K562 (cell line): ENCODE measurements around the gene GDF9. TPM values are rescaled to one million over a fixed set of nuclear protein-coding genes. Genes with fewer than 3 reads are reported as not detected.

ENCODE experiments used
- ATAC-seq: fragments of 200-7000 bp; cut with Tn5 transposase; 3 replicates; pipeline ENCODE4 v1.9.1; 2020; ENCODE audit warnings: moderate library complexity
- BruUV-seq: library from RNA; stranded (reverse); fragments of 400-500 nt; replicated peaks from 2 replicates; lab custom pipeline; 2021; lab: Mats Ljungman, UMichigan
- CTCF ChIA-PET: fragments of 300-600 bp; formaldehyde crosslinking; extraction: SDS; loops from one replicate; lab custom pipeline; 2021; ENCODE audit warnings: low intra/inter-chr PET ratio; lab: Yijun Ruan, JAX
- POLR2A ChIA-PET: fragments of 300-600, 350-650 bp; sonication (Branson Sonifier 250); formaldehyde crosslinking; extraction: SDS; loops from one replicate; lab custom pipeline; 2021; ENCODE audit warnings: antibody characterized with exemption, inconsistent platforms; lab: Yijun Ruan, JAX
- DNase-seq, 4 experiments: peaks; one replicate each; pipeline versions ENCODE4 v3.0.0 to v3.0.0-alpha.2; 2011 to 2018; ENCODE audit warnings: low spot score in 3 of 4, mixed read lengths in 3 of 4; ENCODE audit errors: extremely low read depth in 1 of 4
- FAIRE-seq: peaks from 2 replicates; lab custom pipeline; 2011; peaks lifted over from hg19 to GRCh38; lab: Jason Lieb, UNC
- H2AFZ ChIP-seq: 2 replicates; pipeline ENCODE4 v1.6.0; 2011; ENCODE audit warnings: low read depth, low read length, control low read depth, inconsistent platforms
- H3K27ac ChIP-seq: fragments of 200-600 bp; 3 replicates; pipeline ENCODE4 v1.8.0; 2011; ENCODE audit warnings: low read depth, mild to moderate bottlenecking, control low read depth, inconsistent platforms, low read length, moderate library complexity, mixed read lengths; ENCODE audit errors: extremely low read depth
- H3K27me3 ChIP-seq, 2 experiments: fragments of 300-600 bp in 1 of 2; 2 replicates in 1 of 2; 3 replicates in 1 of 2; pipeline versions ENCODE4 v1.6.0 to v1.8.0; 2011; ENCODE audit warnings: inconsistent platforms in 2 of 2, low read length in 2 of 2, mild to moderate bottlenecking in 1 of 2, mixed read lengths in 1 of 2, moderate library complexity in 1 of 2; ENCODE audit not compliant: control insufficient read depth in 2 of 2, insufficient read depth in 2 of 2
- H3K36me3 ChIP-seq: fragments of 300-600 bp; 3 replicates; pipeline ENCODE4 v1.8.0; 2011; ENCODE audit warnings: mild to moderate bottlenecking, low read length, inconsistent platforms; ENCODE audit not compliant: control insufficient read depth, insufficient read depth
- H3K4me1 ChIP-seq, 2 experiments: fragments of 200-600 bp in 1 of 2; replicated peaks in 1 of 2; 2 replicates in 1 of 2; 3 replicates in 1 of 2; pipeline versions ENCODE4 v1.5.1 to v1.8.0; 2011; ENCODE audit warnings: inconsistent platforms in 2 of 2, low read length in 2 of 2, mild to moderate bottlenecking in 1 of 2, mixed read lengths in 1 of 2, moderate library complexity in 1 of 2; ENCODE audit not compliant: control insufficient read depth in 2 of 2, insufficient read depth in 2 of 2
- H3K4me2 ChIP-seq: 2 replicates; pipeline ENCODE4 v1.6.1; 2011; ENCODE audit warnings: low read length, control low read depth, inconsistent platforms, mixed read lengths; ENCODE audit not compliant: insufficient read depth
- H3K4me3 ChIP-seq: fragments of 200-600 bp; sonication (generic), shearing (Covaris generic); 2 replicates; pipeline ENCODE4 v1.5.1; 2016; ENCODE audit warnings: control low read depth, inconsistent platforms
- H3K79me2 ChIP-seq: fragments of 200-600 bp; 3 replicates; pipeline ENCODE4 v1.8.0; 2011; ENCODE audit warnings: low read length, inconsistent platforms; ENCODE audit not compliant: control insufficient read depth, insufficient read depth
- H3K9ac ChIP-seq, 2 experiments: 2 replicates each; pipeline versions ENCODE4 v1.6.0 to v1.6.1; 2011; ENCODE audit warnings: low read depth in 2 of 2, low read length in 2 of 2, control low read depth in 1 of 2, inconsistent platforms in 1 of 2, mild to moderate bottlenecking in 1 of 2, mixed read lengths in 1 of 2; ENCODE audit not compliant: insufficient read depth in 1 of 2
- H3K9me1 ChIP-seq: one replicate; pipeline ENCODE4 v1.6.0; 2011; ENCODE audit warnings: inconsistent platforms, mild to moderate bottlenecking, low read length, moderate library complexity; ENCODE audit not compliant: control insufficient read depth, insufficient read depth
- H3K9me3 ChIP-seq: replicated peaks from 2 replicates; pipeline ENCODE4 v1.5.1; 2011; ENCODE audit warnings: low read depth, low read length, inconsistent platforms; ENCODE audit not compliant: control insufficient read depth, insufficient read depth
- H4K20me1 ChIP-seq: replicated peaks from 2 replicates; pipeline ENCODE4 v1.6.1; 2011; ENCODE audit warnings: low read length, inconsistent platforms, mixed read lengths; ENCODE audit not compliant: control insufficient read depth, insufficient read depth
- CREB1 ChIP-seq, 2 experiments: sonication (generic) in 1 of 2; formaldehyde crosslinking in 1 of 2; IDR thresholded peaks; 2 replicates each; pipeline versions ENCODE4 v1.6.1 to v1.8.0; 2012 to 2022; ENCODE audit warnings: inconsistent platforms in 1 of 2, mild to moderate bottlenecking in 1 of 2, missing genetic modification reagents in 1 of 2, moderate library complexity in 1 of 2
- DPF2 ChIP-seq: fragments of 450-650 bp; IDR thresholded peaks from 2 replicates; pipeline ENCODE4 v1.6.1; 2016
- IRF2 ChIP-seq: sonication (generic); formaldehyde crosslinking; IDR thresholded peaks from 2 replicates; pipeline ENCODE4 v1.8.1; 2022; ENCODE audit warnings: mild to moderate bottlenecking, missing genetic modification reagents
- NFXL1 ChIP-seq: fragments of 450-650 bp; formaldehyde crosslinking; IDR thresholded peaks from 2 replicates; pipeline ENCODE4 v1.4.0; 2021; ENCODE audit warnings: mild to moderate bottlenecking
- PURB ChIP-seq: sonication (generic); formaldehyde crosslinking; IDR thresholded peaks from 2 replicates; pipeline ENCODE4 v1.9.0; 2021; ENCODE audit warnings: low read depth, mild to moderate bottlenecking, missing genetic modification reagents
- RFX5 ChIP-seq: IDR thresholded peaks from 2 replicates; pipeline ENCODE4 v1.6.1; 2011; ENCODE audit warnings: low read depth, mild to moderate bottlenecking, improper control_type of control experiment, low read length
- ZBTB17 ChIP-seq: fragments of 450-650 bp; formaldehyde crosslinking; IDR thresholded peaks from 2 replicates; pipeline ENCODE4 v1.4.0; 2020; ENCODE audit warnings: mild to moderate bottlenecking
- ZNF347 ChIP-seq: fragments of 450-650 bp; formaldehyde crosslinking; IDR thresholded peaks from 2 replicates; pipeline ENCODE4 v1.4.0; 2020; ENCODE audit warnings: low read depth, mild to moderate bottlenecking, moderate library complexity
- ZNF586 ChIP-seq: fragments of 450-650 bp; formaldehyde crosslinking; conservative IDR thresholded peaks from 2 replicates; pipeline ENCODE4 v1.4.0; 2020; ENCODE audit warnings: mild to moderate bottlenecking, moderate library complexity
- WGBS: fragments of 100-300 bp; shearing (Covaris generic); methylation state at CpG from one replicate; pipeline ENCODE4 v1.1.6; 2016; ENCODE audit warnings: low coverage, mixed read lengths; ENCODE audit not compliant: insufficient coverage; ENCODE audit errors: missing lambda C conversion rate; 5-methylcytosine and 5-hydroxymethylcytosine counted together
- in situ Hi-C: fragments of 300-500 bp; cut with MboI; formaldehyde crosslinking; loops from 4 replicates; pipeline ENCODE4 v1.15.0; 2018; ENCODE audit warnings: inconsistent platforms, mixed read lengths
- intact Hi-C: fragments of 100-400 bp; cut with micrococcal nuclease; formaldehyde crosslinking; loops from 2 replicates; pipeline ENCODE4 v1.14.2; 2022
- polyA plus RNA-seq, 8 experiments: library from polyadenylated mRNA; depleted of rRNA in 4 of 8; stranded (reverse) in 5 of 8; unstranded in 3 of 8; fragments of >200 nt; fragmentation: Nextera tagmentation in 2 of 8; fragmentation: Illumina TruSeq in 1 of 8; extraction: Ambion mirVana in 2 of 8; extraction: Trizol in 1 of 8; gene quantifications; 2 replicates each; pipeline versions ENCODE4 v1.2.1 to v1.2.3, GENCODE V29; 2011 to 2014; ENCODE audit warnings: inconsistent platforms in 1 of 8, missing spikeins in 1 of 8
- total RNA-seq, 7 experiments: library from RNA; depleted of rRNA in 6 of 7; stranded (reverse); fragments of >200 nt in 6 of 7; fragmentation: Illumina TruSeq in 2 of 7; extraction: Trizol in 2 of 7; gene quantifications; 2 replicates each; pipeline versions ENCODE4 v1.2.1 to v1.2.3, GENCODE V29; 2011 to 2021; ENCODE audit warnings: low replicate concordance in 1 of 7
- TF ChIP-seq, protein P1 (sequence below): IDR thresholded peaks from 2 replicates; pipeline ENCODE4 v1.6.1; 2012; ENCODE audit warnings: low read depth, low read length, improper control_type of control experiment, borderline replicate concordance
- TF ChIP-seq, protein P2 (sequence below): sonication (generic); formaldehyde crosslinking; IDR thresholded peaks from 2 replicates; pipeline ENCODE4 v1.8.1; 2023; ENCODE audit warnings: mild to moderate bottlenecking, missing genetic modification reagents
- TF ChIP-seq, protein P3 (sequence below), 3 experiments: fragments of 200-800 bp in 1 of 3; sonication (Bioruptor generic) in 1 of 3; sonication (generic) in 1 of 3; formaldehyde crosslinking in 1 of 3; IDR thresholded peaks; 2 replicates each; pipeline versions ENCODE4 v1.6.1 to v1.8.0; 2016 to 2022; ENCODE audit warnings: mild to moderate bottlenecking in 2 of 3, missing compliant biosample characterization in 2 of 3, missing genetic modification characterization in 2 of 3, missing genetic modification reagents in 1 of 3
- TF ChIP-seq, protein P4 (sequence below): sonication (generic); formaldehyde crosslinking; IDR thresholded peaks from 2 replicates; pipeline ENCODE4 v1.8.0; 2022; ENCODE audit warnings: mild to moderate bottlenecking, missing genetic modification reagents
- TF ChIP-seq, protein P5 (sequence below): sonication (generic); formaldehyde crosslinking; IDR thresholded peaks from 2 replicates; pipeline ENCODE4 v1.8.0; 2022; ENCODE audit warnings: mild to moderate bottlenecking, missing genetic modification reagents

The GDF9 gene
- total and polyA plus RNA-seq, 9 of the 15 experiments (the other 6 are each of a cell fraction or from before 2014, with no cell fraction given) = 0.10 to 0.70 (median 0.20) TPM; not detected in 1

DNA sequence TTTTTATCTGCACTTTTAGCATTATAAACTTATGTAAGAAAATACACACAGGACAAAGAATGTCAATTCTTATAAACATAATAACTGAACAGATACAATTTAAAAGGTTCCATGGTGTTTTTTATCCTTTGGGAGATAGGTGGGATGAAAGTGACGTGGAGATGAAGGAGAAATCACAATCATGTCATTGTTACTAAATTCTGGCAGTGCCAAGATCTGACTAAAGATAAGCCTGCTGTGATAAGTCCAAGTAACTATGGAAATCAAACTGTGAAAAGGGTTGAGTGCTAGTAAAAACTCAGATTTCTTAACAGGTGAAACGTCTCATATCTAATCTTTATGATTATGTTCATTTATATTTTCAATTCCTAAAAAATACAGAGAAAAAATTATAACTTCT is 18.3 kb upstream of the GDF9 start:
- no peak for DNase-seq
- H4K20me1 ChIP-seq = no peaks in the 10 kb centered on the region
- ATAC-seq = no peak
- no peaks in the 10 kb centered on the region for H3K79me2 ChIP-seq
- H3K9me3 ChIP-seq = no peaks in the 10 kb centered on the region
- WGBS = 58% methylated on average over 2 of the region's 2 CpGs
- H3K9ac ChIP-seq = no peak overlapping the region
- H3K9me1 ChIP-seq = no peaks in the 10 kb centered on the region
- H3K27ac ChIP-seq = no peak overlapping the region
- no peak for FAIRE-seq
- in situ Hi-C loops = no loop called here
- H3K4me3 ChIP-seq = no peak overlapping the region
- ChIA-PET CTCF (interaction anchor here (2.3 kb wide), 1 partner anchor 54 kb away, joined by 13 read pairs; the partner anchor contains the start of gene SHROOM1), POLR2A (interaction anchor here (1.0 kb wide), 1 partner anchor 10 kb away, joined by 3 read pairs; no protein-coding TSS in a partner anchor)
- no peaks in the 10 kb centered on the region for H3K4me1 ChIP-seq
- H3K27me3 ChIP-seq = no peaks in the 10 kb centered on the region
- intact Hi-C loops = loop anchor here (5.0 to 10.0 kb wide), 2 partner anchors 132 to 210 kb away; partner anchors contain the start of gene IL4
- H3K4me2 ChIP-seq = no peak overlapping the region
- peaks cover 73% of the 10 kb centered on the region for H3K36me3 ChIP-seq
- H2AFZ ChIP-seq = no peak overlapping the region
- no TSS peak for BruUV-seq
- TF ChIP-seq, protein P1, sequence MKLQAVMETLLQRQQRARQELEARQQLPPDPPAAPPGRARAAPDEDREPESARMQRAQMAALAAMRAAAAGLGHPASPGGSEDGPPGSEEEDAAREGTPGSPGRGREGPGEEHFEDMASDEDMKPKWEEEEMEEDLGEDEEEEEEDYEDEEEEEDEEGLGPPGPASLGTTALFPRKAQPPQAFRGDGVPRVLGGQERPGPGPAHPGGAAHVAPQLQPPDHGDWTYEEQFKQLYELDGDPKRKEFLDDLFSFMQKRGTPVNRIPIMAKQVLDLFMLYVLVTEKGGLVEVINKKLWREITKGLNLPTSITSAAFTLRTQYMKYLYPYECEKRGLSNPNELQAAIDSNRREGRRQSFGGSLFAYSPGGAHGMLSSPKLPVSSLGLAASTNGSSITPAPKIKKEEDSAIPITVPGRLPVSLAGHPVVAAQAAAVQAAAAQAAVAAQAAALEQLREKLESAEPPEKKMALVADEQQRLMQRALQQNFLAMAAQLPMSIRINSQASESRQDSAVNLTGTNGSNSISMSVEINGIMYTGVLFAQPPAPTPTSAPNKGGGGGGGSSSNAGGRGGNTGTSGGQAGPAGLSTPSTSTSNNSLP = no peak
- TF ChIP-seq ZNF347 (CRISPR knock-in tag) (no peak), RFX5 (no peak), CREB1 (IDR thresholded peaks at IDR 0.05) (no peak), CREB1 (CRISPR knock-in tag; IDR thresholded peaks at IDR 0.05) (no peak), PURB (CRISPR knock-in tag) (no peak), ZBTB17 (CRISPR knock-in tag) (no peak), DPF2 (no peak), ZNF586 (no peak), IRF2 (CRISPR knock-in tag) (no peak), NFXL1 (CRISPR knock-in tag) (no peak)
- TF ChIP-seq, protein P2, sequence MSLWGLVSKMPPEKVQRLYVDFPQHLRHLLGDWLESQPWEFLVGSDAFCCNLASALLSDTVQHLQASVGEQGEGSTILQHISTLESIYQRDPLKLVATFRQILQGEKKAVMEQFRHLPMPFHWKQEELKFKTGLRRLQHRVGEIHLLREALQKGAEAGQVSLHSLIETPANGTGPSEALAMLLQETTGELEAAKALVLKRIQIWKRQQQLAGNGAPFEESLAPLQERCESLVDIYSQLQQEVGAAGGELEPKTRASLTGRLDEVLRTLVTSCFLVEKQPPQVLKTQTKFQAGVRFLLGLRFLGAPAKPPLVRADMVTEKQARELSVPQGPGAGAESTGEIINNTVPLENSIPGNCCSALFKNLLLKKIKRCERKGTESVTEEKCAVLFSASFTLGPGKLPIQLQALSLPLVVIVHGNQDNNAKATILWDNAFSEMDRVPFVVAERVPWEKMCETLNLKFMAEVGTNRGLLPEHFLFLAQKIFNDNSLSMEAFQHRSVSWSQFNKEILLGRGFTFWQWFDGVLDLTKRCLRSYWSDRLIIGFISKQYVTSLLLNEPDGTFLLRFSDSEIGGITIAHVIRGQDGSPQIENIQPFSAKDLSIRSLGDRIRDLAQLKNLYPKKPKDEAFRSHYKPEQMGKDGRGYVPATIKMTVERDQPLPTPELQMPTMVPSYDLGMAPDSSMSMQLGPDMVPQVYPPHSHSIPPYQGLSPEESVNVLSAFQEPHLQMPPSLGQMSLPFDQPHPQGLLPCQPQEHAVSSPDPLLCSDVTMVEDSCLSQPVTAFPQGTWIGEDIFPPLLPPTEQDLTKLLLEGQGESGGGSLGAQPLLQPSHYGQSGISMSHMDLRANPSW (CRISPR knock-in tag) = no peak
- TF ChIP-seq, protein P3, sequence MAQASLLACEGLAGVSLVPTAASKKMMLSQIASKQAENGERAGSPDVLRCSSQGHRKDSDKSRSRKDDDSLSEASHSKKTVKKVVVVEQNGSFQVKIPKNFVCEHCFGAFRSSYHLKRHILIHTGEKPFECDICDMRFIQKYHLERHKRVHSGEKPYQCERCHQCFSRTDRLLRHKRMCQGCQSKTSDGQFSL (CRISPR knock-in tag; IDR thresholded peaks at IDR 0.05) = no peak
- TF ChIP-seq, protein P3 (tag; IDR thresholded peaks at IDR 0.05) = no peak
- TF ChIP-seq, protein P4, sequence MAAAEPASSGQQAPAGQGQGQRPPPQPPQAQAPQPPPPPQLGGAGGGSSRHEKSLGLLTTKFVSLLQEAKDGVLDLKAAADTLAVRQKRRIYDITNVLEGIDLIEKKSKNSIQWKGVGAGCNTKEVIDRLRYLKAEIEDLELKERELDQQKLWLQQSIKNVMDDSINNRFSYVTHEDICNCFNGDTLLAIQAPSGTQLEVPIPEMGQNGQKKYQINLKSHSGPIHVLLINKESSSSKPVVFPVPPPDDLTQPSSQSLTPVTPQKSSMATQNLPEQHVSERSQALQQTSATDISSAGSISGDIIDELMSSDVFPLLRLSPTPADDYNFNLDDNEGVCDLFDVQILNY (CRISPR knock-in tag) = no peak
- TF ChIP-seq, protein P5, sequence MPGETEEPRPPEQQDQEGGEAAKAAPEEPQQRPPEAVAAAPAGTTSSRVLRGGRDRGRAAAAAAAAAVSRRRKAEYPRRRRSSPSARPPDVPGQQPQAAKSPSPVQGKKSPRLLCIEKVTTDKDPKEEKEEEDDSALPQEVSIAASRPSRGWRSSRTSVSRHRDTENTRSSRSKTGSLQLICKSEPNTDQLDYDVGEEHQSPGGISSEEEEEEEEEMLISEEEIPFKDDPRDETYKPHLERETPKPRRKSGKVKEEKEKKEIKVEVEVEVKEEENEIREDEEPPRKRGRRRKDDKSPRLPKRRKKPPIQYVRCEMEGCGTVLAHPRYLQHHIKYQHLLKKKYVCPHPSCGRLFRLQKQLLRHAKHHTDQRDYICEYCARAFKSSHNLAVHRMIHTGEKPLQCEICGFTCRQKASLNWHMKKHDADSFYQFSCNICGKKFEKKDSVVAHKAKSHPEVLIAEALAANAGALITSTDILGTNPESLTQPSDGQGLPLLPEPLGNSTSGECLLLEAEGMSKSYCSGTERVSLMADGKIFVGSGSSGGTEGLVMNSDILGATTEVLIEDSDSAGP (CRISPR knock-in tag) = no peak
